ENCODE results near the gene CRYL1. TPM values are rescaled to one million over a fixed set of nuclear protein-coding genes. Genes with fewer than 3 reads are reported as not detected.

CRYL1 gene
- total and polyA plus RNA-seq, 4 donors, result 21.9 to 72.1 (median 35.4) TPM

DNA sequence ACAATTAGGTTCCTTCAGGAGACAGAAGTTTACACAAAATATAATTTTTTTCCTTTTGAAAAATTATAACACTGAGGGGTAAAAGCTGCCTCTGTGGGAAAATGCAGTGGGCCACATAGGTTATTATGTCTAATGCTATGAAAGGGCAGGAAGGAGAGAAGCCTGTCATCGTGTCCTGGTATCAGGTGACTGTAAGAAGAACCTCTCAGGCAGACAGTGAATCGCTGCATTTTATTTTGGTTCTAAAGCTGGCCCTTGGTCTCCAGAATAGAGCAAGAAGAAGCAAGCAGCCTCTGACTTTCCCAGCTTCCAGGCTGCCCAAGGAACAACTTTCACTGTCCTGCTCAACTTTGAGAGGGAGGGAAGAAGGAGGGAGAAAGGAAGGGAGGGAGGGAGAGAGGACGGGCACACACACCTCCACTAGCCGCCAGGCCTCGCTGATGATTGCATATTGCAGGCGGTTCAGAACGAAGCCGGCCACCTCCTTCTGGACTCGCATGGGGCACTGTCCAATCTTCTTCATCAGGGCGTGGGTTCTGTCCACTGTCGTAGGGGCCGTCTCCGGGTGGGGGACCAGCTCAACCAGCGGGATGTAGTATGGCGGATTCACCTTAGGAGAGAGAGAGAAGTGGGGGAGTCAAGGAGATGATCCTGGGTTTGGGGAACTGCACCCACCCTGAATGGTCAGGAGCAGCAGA is 93.8 kb downstream of the CRYL1 start:
- Histone ChIP-seq H3K36me3 (ENCODE audit: control insufficient read depth in 1 of 2, insufficient read depth in 2 of 2, low read length in 1 of 2) (peaks cover 0 to 2% of the 10 kb centered on the region in 2 donors), H3K9me3 (ENCODE audit: control insufficient read depth, low read length) (no peaks in the 10 kb centered on the region), H3K4me3 (ENCODE audit: low read length in 2 of 2) (no peak overlapping the region), H3K4me1 (ENCODE audit: control insufficient read depth in 1 of 2, insufficient read depth in 2 of 2, low read length in 2 of 2) (no peaks in the 10 kb centered on the region), H3K27ac (ENCODE audit: low read depth in 1 of 2, low read length in 2 of 2) (no peak overlapping the region), H3K27me3 (ENCODE audit: control insufficient read depth in 1 of 2, insufficient read depth in 2 of 2, low read length in 1 of 2) (no peaks in the 10 kb centered on the region)
- ATAC-seq (ENCODE audit: low FRiP score) (no peak), DNase-seq (no peak)
- intact Hi-C loops (cut with DNase I), result no loop called here
- 91 to 93% methylated on average over 15 of the region's 15 CpGs for WGBS, 2 donors

GRCh38 chr13:20431080-20431479 is 94.6 kb downstream of the CRYL1 start:
- H3K9me3 ChIP-seq (ENCODE audit: control insufficient read depth, low read length), result no peaks in the 10 kb centered on the region
- peaks cover 0 to 2% of the 10 kb centered on the region in 2 donors for H3K36me3 ChIP-seq (ENCODE audit: control insufficient read depth in 1 of 2, insufficient read depth in 2 of 2, low read length in 1 of 2)
- intact Hi-C loops (cut with DNase I), result no loop called here
- H3K4me3 ChIP-seq (ENCODE audit: low read length in 2 of 2), result no peak overlapping the region
- DNase-seq, result no peak
- H3K27ac ChIP-seq (ENCODE audit: low read depth in 1 of 2, low read length in 2 of 2), result no peak overlapping the region
- H3K4me1 ChIP-seq (ENCODE audit: control insufficient read depth in 1 of 2, insufficient read depth in 2 of 2, low read length in 2 of 2), result no peaks in the 10 kb centered on the region
- 95 to 96% methylated on average over 16 of the region's 16 CpGs for WGBS, 2 donors
- ATAC-seq (ENCODE audit: low FRiP score), result no peak
- no peaks in the 10 kb centered on the region for H3K27me3 ChIP-seq (ENCODE audit: control insufficient read depth in 1 of 2, insufficient read depth in 2 of 2, low read length in 1 of 2)

GRCh38 chr13:20430296-20430695 is 95.4 kb downstream of the CRYL1 start:
- DNase-seq, result no peak
- no peaks in the 10 kb centered on the region for H3K27me3 ChIP-seq (ENCODE audit: control insufficient read depth in 1 of 2, insufficient read depth in 2 of 2, low read length in 1 of 2)
- WGBS, 2 donors, result 92 to 94% methylated on average over 4 of the region's 4 CpGs
- H3K4me3 ChIP-seq (ENCODE audit: low read length in 2 of 2), result no peak overlapping the region
- no peak overlapping the region for H3K27ac ChIP-seq (ENCODE audit: low read depth in 1 of 2, low read length in 2 of 2)
- ATAC-seq (ENCODE audit: low FRiP score), result no peak
- H3K9me3 ChIP-seq (ENCODE audit: control insufficient read depth, low read length), result no peaks in the 10 kb centered on the region
- H3K36me3 ChIP-seq (ENCODE audit: control insufficient read depth in 1 of 2, insufficient read depth in 2 of 2, low read length in 1 of 2), result peaks cover 0 to 2% of the 10 kb centered on the region in 2 donors
- no peaks in the 10 kb centered on the region for H3K4me1 ChIP-seq (ENCODE audit: control insufficient read depth in 1 of 2, insufficient read depth in 2 of 2, low read length in 2 of 2)
- intact Hi-C loops (cut with DNase I), result no loop called here

DNA sequence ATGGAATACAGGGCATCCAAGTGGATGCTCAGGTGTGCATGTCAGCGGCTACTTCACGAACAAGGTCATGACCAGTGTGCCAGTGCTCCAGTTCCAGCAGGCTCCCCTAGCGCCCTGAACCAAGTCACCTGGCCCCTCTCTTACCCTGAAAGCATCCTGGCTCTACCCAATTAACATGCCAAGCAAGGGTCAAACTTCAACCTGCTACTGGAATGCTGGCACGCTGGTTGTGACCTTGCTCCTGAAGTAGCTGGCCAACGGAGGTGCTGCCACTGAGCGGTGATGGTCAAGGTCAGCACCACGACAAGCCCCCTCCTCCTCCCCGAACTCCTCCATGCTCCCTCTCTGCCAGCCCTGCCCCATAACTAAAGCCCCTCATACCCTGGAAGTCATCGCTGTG is 96.0 kb downstream of the CRYL1 start:
- H3K9me3 ChIP-seq (ENCODE audit: control insufficient read depth, low read length), result no peaks in the 10 kb centered on the region
- DNase-seq (no peak), ATAC-seq (ENCODE audit: low FRiP score) (no peak)
- H3K27ac ChIP-seq (ENCODE audit: low read depth in 1 of 2, low read length in 2 of 2), result no peak overlapping the region
- 95 to 96% methylated on average over 9 of the region's 9 CpGs for WGBS, 2 donors
- H3K36me3 ChIP-seq (ENCODE audit: control insufficient read depth in 1 of 2, insufficient read depth in 2 of 2, low read length in 1 of 2), result peaks cover 0 to 2% of the 10 kb centered on the region in 2 donors
- intact Hi-C loops (cut with DNase I), result no loop called here
- no peaks in the 10 kb centered on the region for H3K27me3 ChIP-seq (ENCODE audit: control insufficient read depth in 1 of 2, insufficient read depth in 2 of 2, low read length in 1 of 2)
- no peak overlapping the region for H3K4me3 ChIP-seq (ENCODE audit: low read length in 2 of 2)
- H3K4me1 ChIP-seq (ENCODE audit: control insufficient read depth in 1 of 2, insufficient read depth in 2 of 2, low read length in 2 of 2), result no peaks in the 10 kb centered on the region

- H3K27me3 ChIP-seq (ENCODE audit: control insufficient read depth in 1 of 2, insufficient read depth in 2 of 2, low read length in 1 of 2), result no peaks in the 10 kb centered on the region
- no peak overlapping the region for H3K27ac ChIP-seq (ENCODE audit: low read depth in 1 of 2, low read length in 2 of 2)
- WGBS, 2 donors, result 87 to 89% methylated on average over 11 of the region's 11 CpGs
- ATAC-seq (ENCODE audit: low FRiP score) (no peak), DNase-seq (no peak)
- intact Hi-C loops (cut with DNase I), result no loop called here
- H3K9me3 ChIP-seq (ENCODE audit: control insufficient read depth, low read length), result no peaks in the 10 kb centered on the region
- no peaks in the 10 kb centered on the region for H3K4me1 ChIP-seq (ENCODE audit: control insufficient read depth in 1 of 2, insufficient read depth in 2 of 2, low read length in 2 of 2)
- H3K36me3 ChIP-seq (ENCODE audit: control insufficient read depth in 1 of 2, insufficient read depth in 2 of 2, low read length in 1 of 2), result peaks cover 0 to 2% of the 10 kb centered on the region in 2 donors
- no peak overlapping the region for H3K4me3 ChIP-seq (ENCODE audit: low read length in 2 of 2)
These were observed 96.7 kb downstream of the CRYL1 start for GRCh38 chr13:20428666-20429644.

DNA sequence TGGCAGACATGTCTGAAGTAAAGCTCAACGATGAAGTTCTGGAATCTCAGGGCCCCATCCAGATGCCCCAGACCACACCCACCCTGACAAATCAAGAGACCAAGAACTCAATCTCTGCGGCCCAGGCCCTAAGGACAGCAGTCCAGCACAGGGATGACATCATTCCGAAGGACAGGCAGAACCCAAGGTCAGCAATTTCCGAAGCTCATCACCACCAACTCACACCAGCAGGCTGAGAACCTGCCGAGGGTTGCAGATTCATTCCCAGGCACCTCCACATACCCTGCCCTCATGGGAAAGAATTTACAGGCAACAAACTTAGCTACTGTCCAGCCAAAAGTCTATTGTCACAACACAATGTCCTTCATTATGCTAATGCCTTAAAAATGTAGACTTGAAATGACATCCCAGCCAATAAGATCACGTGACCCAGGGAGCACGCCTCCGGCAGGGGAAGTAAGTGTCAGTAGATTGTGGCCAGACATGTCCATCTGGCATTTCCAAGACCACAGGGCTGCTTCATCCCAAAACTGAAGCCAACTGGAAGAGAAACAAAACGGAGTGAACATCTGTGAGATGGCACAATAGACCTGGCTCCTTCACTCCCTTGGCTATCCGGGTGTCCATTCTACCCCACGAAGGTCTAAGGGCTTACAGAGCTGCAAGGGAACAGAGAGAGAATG is 98.8 kb downstream of the CRYL1 start:
- Histone ChIP-seq H3K27ac (ENCODE audit: low read depth in 1 of 2, low read length in 2 of 2) (no peak overlapping the region), H3K4me3 (ENCODE audit: low read length in 2 of 2) (no peak overlapping the region), H3K27me3 (ENCODE audit: control insufficient read depth in 1 of 2, insufficient read depth in 2 of 2, low read length in 1 of 2) (no peaks in the 10 kb centered on the region), H3K4me1 (ENCODE audit: control insufficient read depth in 1 of 2, insufficient read depth in 2 of 2, low read length in 2 of 2) (no peaks in the 10 kb centered on the region), H3K36me3 (ENCODE audit: control insufficient read depth in 1 of 2, insufficient read depth in 2 of 2, low read length in 1 of 2) (peaks cover 0 to 2% of the 10 kb centered on the region in 2 donors), H3K9me3 (ENCODE audit: control insufficient read depth, low read length) (no peaks in the 10 kb centered on the region)
- intact Hi-C loops (cut with DNase I), result no loop called here
- WGBS, 2 donors, result 80 to 88% methylated on average over 11 of the region's 11 CpGs
- ATAC-seq (ENCODE audit: low FRiP score), result no peak
- DNase-seq, result no peak

- intact Hi-C loops (cut with DNase I), result no loop called here
- no peaks in the 10 kb centered on the region for H3K9me3 ChIP-seq (ENCODE audit: control insufficient read depth, low read length)
- H3K27me3 ChIP-seq (ENCODE audit: control insufficient read depth in 1 of 2, insufficient read depth in 2 of 2, low read length in 1 of 2), result no peaks in the 10 kb centered on the region
- no peaks in the 10 kb centered on the region for H3K36me3 ChIP-seq (ENCODE audit: control insufficient read depth in 1 of 2, insufficient read depth in 2 of 2, low read length in 1 of 2)
- no peak for DNase-seq
- no peak for ATAC-seq (ENCODE audit: low FRiP score)
- no peaks in the 10 kb centered on the region for H3K4me1 ChIP-seq (ENCODE audit: control insufficient read depth in 1 of 2, insufficient read depth in 2 of 2, low read length in 2 of 2)
- WGBS, 2 donors, result 91 to 96% methylated on average over 7 of the region's 7 CpGs
- no peak overlapping the region for H3K27ac ChIP-seq (ENCODE audit: low read depth in 1 of 2, low read length in 2 of 2)
- H3K4me3 ChIP-seq (ENCODE audit: low read length in 2 of 2), result no peak overlapping the region
These were observed 99.8 kb downstream of the CRYL1 start for GRCh38 chr13:20425819-20426219.

DNA sequence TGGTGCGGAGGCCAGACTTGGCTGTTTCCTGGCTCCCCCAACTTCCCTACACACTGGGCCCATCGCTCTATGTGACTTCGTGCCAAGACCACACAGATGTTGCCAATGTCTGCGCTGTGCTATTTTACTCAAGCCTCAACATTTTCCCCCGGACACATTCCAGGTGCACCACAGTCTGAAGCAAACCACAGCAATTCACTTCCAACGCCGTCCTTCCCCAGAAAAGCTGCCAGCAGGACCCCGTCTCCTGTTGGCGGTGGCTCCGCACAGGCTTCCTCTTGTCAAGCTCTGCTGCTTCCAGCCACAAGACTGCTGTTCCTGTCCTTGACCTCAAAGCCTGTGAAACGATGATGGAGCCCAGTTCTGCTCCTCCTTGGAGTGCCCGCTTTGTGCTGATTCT is 100.7 kb downstream of the CRYL1 start:
- no peak overlapping the region for H3K4me3 ChIP-seq (ENCODE audit: low read length in 2 of 2)
- intact Hi-C loops (cut with DNase I), result no loop called here
- WGBS, 2 donors, result 47 to 48% methylated on average over 12 of the region's 12 CpGs
- no peaks in the 10 kb centered on the region for H3K4me1 ChIP-seq (ENCODE audit: control insufficient read depth in 1 of 2, insufficient read depth in 2 of 2, low read length in 2 of 2)
- no peaks in the 10 kb centered on the region for H3K36me3 ChIP-seq (ENCODE audit: control insufficient read depth in 1 of 2, insufficient read depth in 2 of 2, low read length in 1 of 2)
- no peak overlapping the region for H3K27ac ChIP-seq (ENCODE audit: low read depth in 1 of 2, low read length in 2 of 2)
- no peak for DNase-seq
- H3K27me3 ChIP-seq (ENCODE audit: control insufficient read depth in 1 of 2, insufficient read depth in 2 of 2, low read length in 1 of 2), result no peaks in the 10 kb centered on the region
- no peak for ATAC-seq (ENCODE audit: low FRiP score)
- H3K9me3 ChIP-seq (ENCODE audit: control insufficient read depth, low read length), result no peaks in the 10 kb centered on the region
